ENCODE measurements around the gene RANBP3. TPM values are rescaled to one million over a fixed set of nuclear protein-coding genes. Genes with fewer than 3 reads are reported as not detected.

The RANBP3 gene
- total RNA-seq, 6 experiments from 2014 or later, result 57.6 to 80.9 (median 70.4) TPM

DNA sequence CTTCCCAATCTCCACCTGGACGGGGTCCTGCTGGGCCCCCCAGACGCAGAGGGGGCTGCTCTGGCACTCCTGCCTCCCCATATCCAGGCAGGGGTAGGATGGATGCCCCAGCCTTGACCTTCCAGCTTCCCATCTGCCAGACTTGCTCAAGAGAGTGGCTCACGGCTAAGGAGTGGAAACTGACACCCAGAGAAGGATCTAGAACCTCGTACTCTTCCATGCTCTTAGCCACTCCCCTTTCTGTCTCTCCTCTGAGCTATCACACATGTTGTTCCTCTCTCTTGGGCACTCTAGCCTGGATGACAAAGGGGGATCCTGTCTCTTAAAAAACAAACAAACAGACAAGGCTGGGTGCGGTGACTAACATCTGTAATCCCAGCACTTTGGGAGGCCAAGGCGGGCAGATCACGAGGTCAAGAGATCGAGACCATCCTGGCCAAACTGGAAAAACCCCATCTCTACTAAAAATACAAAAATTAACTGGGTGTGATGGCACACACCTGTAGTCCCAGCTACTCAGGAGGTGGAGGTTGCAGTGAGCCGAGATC is 95.4 kb downstream of the RANBP3 start:
- no peak for DNase-seq
- no peaks in the 10 kb centered on the region for H3K36me3 Mint-ChIP-seq (ENCODE audit: low read depth)

DNA sequence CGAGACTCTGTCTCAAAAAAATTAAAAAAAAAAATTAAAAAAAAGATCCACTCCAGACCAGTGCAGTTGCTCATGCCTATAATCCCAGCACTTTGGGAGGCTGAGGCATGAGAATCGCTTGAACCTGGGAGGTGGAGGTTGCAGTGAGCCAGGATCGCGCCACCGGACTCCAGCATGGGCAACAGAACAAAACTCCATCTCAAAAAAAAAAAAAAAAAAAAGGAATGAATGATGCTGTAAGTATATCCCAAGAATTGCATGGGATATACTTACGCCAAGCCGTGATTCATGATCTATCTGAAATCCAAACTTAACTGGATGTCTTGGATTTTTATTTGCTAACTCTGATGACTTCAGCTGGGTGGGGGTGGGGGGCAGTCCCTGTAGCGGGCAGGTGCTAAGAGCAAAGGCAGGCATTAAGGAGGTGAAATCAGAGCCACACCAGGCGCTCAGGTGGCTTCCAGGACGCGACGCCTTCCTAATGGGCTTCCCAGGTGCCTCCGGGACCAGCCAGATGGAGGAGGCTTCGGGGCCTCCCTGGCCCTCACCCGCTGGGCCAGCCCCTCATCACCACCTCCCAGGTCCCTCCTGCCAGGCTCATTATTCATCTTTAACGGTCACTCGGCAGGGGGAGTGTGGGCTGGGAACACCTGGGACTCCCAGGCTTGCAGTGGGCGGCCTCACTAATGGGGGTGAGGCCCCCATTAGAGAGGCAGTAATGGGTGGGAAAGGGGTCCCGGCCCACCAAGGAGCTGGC is 96.2 kb downstream of the RANBP3 start:
- TF ChIP-seq, protein P1, sequence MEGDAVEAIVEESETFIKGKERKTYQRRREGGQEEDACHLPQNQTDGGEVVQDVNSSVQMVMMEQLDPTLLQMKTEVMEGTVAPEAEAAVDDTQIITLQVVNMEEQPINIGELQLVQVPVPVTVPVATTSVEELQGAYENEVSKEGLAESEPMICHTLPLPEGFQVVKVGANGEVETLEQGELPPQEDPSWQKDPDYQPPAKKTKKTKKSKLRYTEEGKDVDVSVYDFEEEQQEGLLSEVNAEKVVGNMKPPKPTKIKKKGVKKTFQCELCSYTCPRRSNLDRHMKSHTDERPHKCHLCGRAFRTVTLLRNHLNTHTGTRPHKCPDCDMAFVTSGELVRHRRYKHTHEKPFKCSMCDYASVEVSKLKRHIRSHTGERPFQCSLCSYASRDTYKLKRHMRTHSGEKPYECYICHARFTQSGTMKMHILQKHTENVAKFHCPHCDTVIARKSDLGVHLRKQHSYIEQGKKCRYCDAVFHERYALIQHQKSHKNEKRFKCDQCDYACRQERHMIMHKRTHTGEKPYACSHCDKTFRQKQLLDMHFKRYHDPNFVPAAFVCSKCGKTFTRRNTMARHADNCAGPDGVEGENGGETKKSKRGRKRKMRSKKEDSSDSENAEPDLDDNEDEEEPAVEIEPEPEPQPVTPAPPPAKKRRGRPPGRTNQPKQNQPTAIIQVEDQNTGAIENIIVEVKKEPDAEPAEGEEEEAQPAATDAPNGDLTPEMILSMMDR (IDR thresholded peaks at IDR 0.05), result no peak
- H3K4me3 Mint-ChIP-seq, result no peak overlapping the region

More for the DNA sequence above, 95.4 kb downstream of the RANBP3 start:
- no peak overlapping the region for H3K4me3 Mint-ChIP-seq
- no peak overlapping the region for H3K27ac Mint-ChIP-seq
- H3K27me3 Mint-ChIP-seq (ENCODE audit: insufficient read depth), result peaks cover 26% of the 10 kb centered on the region
- TF ChIP-seq, protein P1 (IDR thresholded peaks at IDR 0.05), result no peak
- peaks cover 9% of the 10 kb centered on the region for H3K4me1 Mint-ChIP-seq (ENCODE audit: low read depth)
- H3K9me3 Mint-ChIP-seq, result no peaks in the 10 kb centered on the region

DNA sequence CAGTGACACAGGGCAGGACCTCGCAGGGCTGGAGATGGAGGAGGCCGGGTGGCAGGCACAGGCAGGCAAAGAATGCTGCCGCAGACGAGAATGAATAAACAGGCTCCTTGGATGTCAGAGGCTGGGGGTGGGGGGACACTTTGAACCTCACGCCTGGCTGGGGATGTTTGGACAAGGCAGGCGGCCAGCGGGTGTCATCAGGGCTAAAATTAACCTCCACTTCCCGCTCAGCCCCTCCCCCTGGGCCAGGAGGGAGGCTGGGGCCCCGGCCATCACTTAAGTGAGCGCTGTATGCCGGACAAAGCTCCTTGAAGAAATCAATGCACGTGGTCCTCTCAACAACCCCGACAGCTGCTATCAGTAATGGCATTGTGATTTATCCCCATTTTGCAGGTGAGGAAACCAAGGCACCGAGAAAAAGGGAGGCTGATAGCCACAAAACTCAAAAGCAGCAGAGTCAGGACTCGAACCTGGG is 97.3 kb downstream of the RANBP3 start:
- TF ChIP-seq, protein P1 (IDR thresholded peaks at IDR 0.05), result no peak
- Mint-ChIP-seq H3K4me1 (ENCODE audit: low read depth) (peaks cover 9% of the 10 kb centered on the region), H3K4me3 (no peak overlapping the region), H3K36me3 (ENCODE audit: low read depth) (no peaks in the 10 kb centered on the region), H3K27ac (no peak overlapping the region), H3K27me3 (ENCODE audit: insufficient read depth) (peaks cover 29% of the 10 kb centered on the region), H3K9me3 (no peaks in the 10 kb centered on the region)
- DNase-seq, result peak; percentile 41

More for the DNA sequence above, 96.2 kb downstream of the RANBP3 start:
- Mint-ChIP-seq H3K4me1 (ENCODE audit: low read depth) (peaks cover 9% of the 10 kb centered on the region), H3K9me3 (no peaks in the 10 kb centered on the region), H3K36me3 (ENCODE audit: low read depth) (no peaks in the 10 kb centered on the region), H3K27ac (no peak overlapping the region), H3K27me3 (ENCODE audit: insufficient read depth) (peaks cover 29% of the 10 kb centered on the region)
- DNase-seq, result no peak

- Mint-ChIP-seq H3K9me3 (no peaks in the 10 kb centered on the region), H3K27ac (no peak overlapping the region), H3K36me3 (ENCODE audit: low read depth) (no peaks in the 10 kb centered on the region), H3K4me3 (no peak overlapping the region), H3K4me1 (ENCODE audit: low read depth) (peaks cover 9% of the 10 kb centered on the region), H3K27me3 (ENCODE audit: insufficient read depth) (peaks cover 27% of the 10 kb centered on the region)
- no peak for DNase-seq
- TF ChIP-seq, protein P1 (IDR thresholded peaks at IDR 0.05), result no peak
Observed at GRCh38 chr19:5880196-5880595, 97.7 kb downstream of the RANBP3 start.

GRCh38 chr19:5877882-5878281 is 100.1 kb downstream of the RANBP3 start:
- TF ChIP-seq, protein P1 (IDR thresholded peaks at IDR 0.05), result no peak
- H3K9me3 Mint-ChIP-seq, result no peaks in the 10 kb centered on the region
- H3K36me3 Mint-ChIP-seq (ENCODE audit: low read depth), result no peaks in the 10 kb centered on the region; the same call in 1 of the 2 replicates
- no peak overlapping the region for H3K4me3 Mint-ChIP-seq
- no peak for DNase-seq
- peaks cover 24% of the 10 kb centered on the region for H3K27me3 Mint-ChIP-seq (ENCODE audit: insufficient read depth)
- H3K27ac Mint-ChIP-seq, result no peak overlapping the region
- H3K4me1 Mint-ChIP-seq (ENCODE audit: low read depth), result peaks cover 13% of the 10 kb centered on the region

Measured in HFFc6 (cell line).